Calu3 (cell line): ENCODE measurements around the gene CD8B2. TPM values are rescaled to one million over a fixed set of nuclear protein-coding genes. Genes with fewer than 3 reads are reported as not detected.
A peak's percentile ranks its signal among the peaks of the same experiment; 100 is the strongest.
"Not testable (repeated sequence)": the region's sequence is repeated elsewhere in the genome, so short reads cannot be mapped to it uniquely, and the experiment has no call there.

Source experiments
- BruUV-seq: library from RNA; stranded (reverse); fragments of 400-500 nt; replicated peaks from 2 replicates; lab custom pipeline; 2021; lab: Mats Ljungman, UMichigan
- CTCF ChIA-PET: fragments of 300-600 bp; sonication (Branson Sonifier 250); formaldehyde crosslinking; loops from one replicate; lab custom pipeline; 2022; ENCODE audit warnings: antibody characterized with exemption; lab: Charles Lee
- DNase-seq: peaks from one replicate; pipeline ENCODE4 v3.0.0; 2022
- H3K27ac Mint-ChIP-seq: one replicate; pipeline ENCODE4 v1.8.0; 2022; ENCODE audit warnings: mixed read lengths; ENCODE audit not compliant: unreplicated experiment
- H3K27me3 Mint-ChIP-seq: one replicate; pipeline ENCODE4 v1.8.0; 2022; ENCODE audit warnings: mixed read lengths; ENCODE audit not compliant: unreplicated experiment
- H3K36me3 Mint-ChIP-seq: one replicate; pipeline ENCODE4 v1.8.0; 2022; ENCODE audit warnings: mild to moderate bottlenecking, moderate library complexity, mixed read lengths; ENCODE audit not compliant: insufficient read depth, unreplicated experiment
- H3K4me1 Mint-ChIP-seq: one replicate; pipeline ENCODE4 v1.8.0; 2022; ENCODE audit warnings: mild to moderate bottlenecking, low read depth, mixed read lengths; ENCODE audit not compliant: unreplicated experiment
- H3K4me3 Mint-ChIP-seq: one replicate; pipeline ENCODE4 v1.8.0; 2022; ENCODE audit warnings: mild to moderate bottlenecking, low read depth, moderate library complexity, mixed read lengths; ENCODE audit not compliant: unreplicated experiment
- H3K9me3 Mint-ChIP-seq: one replicate; pipeline ENCODE4 v1.8.0; 2022; ENCODE audit warnings: low read depth, mixed read lengths; ENCODE audit not compliant: unreplicated experiment
- CTCF ChIP-seq: fragments of 200-600 bp; IDR thresholded peaks from one replicate; pipeline ENCODE4 v1.8.0; 2022; ENCODE audit warnings: antibody characterized with exemption; ENCODE audit not compliant: unreplicated experiment
- intact Hi-C: fragments of 100-400 bp; cut with micrococcal nuclease; formaldehyde crosslinking; loops from one replicate; pipeline ENCODE4 v1.10.0; 2022; ENCODE audit not compliant: unreplicated experiment
- total RNA-seq: library from RNA; stranded (reverse); gene quantifications from 2 replicates; pipeline ENCODE4 v1.2.3, GENCODE V29; 2022

CD8B2 gene
- total RNA-seq, 1 experiment from 2014 or later = not detected

GRCh38 chr2:106510791-106511190 lies 23.6 kb downstream of the CD8B2 start:
- DNase-seq, H3K9me3 Mint-ChIP-seq, intact Hi-C loops, H3K27me3 Mint-ChIP-seq, BruUV-seq, H3K36me3 Mint-ChIP-seq, H3K4me3 Mint-ChIP-seq, CTCF ChIA-PET, H3K27ac Mint-ChIP-seq: not testable (repeated sequence)
- peaks cover 16% of the 10 kb centered on the region for H3K4me1 Mint-ChIP-seq

GRCh38 chr2:106511476-106511901 lies 24.3 kb downstream of the CD8B2 start:
- CTCF ChIA-PET, BruUV-seq, H3K27me3 Mint-ChIP-seq, H3K9me3 Mint-ChIP-seq, H3K27ac Mint-ChIP-seq, H3K36me3 Mint-ChIP-seq, intact Hi-C loops: not testable (repeated sequence)
- peaks cover 16% of the 10 kb centered on the region for H3K4me1 Mint-ChIP-seq
- peak; percentile 69 for DNase-seq
- peak overlapping the region; percentile 32 for H3K4me3 Mint-ChIP-seq

GRCh38 chr2:106511934-106512333 lies 24.8 kb downstream of the CD8B2 start:
- CTCF ChIA-PET, H3K27ac Mint-ChIP-seq, H3K27me3 Mint-ChIP-seq: not testable (repeated sequence)

GRCh38 chr2:106513391-106513790 lies 26.2 kb downstream of the CD8B2 start:
- H3K36me3 Mint-ChIP-seq, intact Hi-C loops, H3K4me3 Mint-ChIP-seq, H3K27ac Mint-ChIP-seq, H3K9me3 Mint-ChIP-seq, H3K27me3 Mint-ChIP-seq, DNase-seq, BruUV-seq: not testable (repeated sequence)
- H3K4me1 Mint-ChIP-seq = peaks cover 16% of the 10 kb centered on the region
- CTCF ChIA-PET = interaction anchor here (0.7 kb wide), 1 partner anchor 143 kb away, joined by 6 read pairs; no protein-coding TSS in a partner anchor

More at GRCh38 chr2:106511934-106512333, 24.8 kb downstream of the CD8B2 start:
- intact Hi-C loops, H3K9me3 Mint-ChIP-seq, H3K36me3 Mint-ChIP-seq, DNase-seq, BruUV-seq: not testable (repeated sequence)
- Mint-ChIP-seq H3K4me1 (peaks cover 16% of the 10 kb centered on the region), H3K4me3 (peak overlapping the region; percentile 32)

GRCh38 chr2:106514827-106515226 lies 27.7 kb downstream of the CD8B2 start:
- H3K4me3 Mint-ChIP-seq, intact Hi-C loops, H3K36me3 Mint-ChIP-seq, BruUV-seq, CTCF ChIA-PET, H3K9me3 Mint-ChIP-seq: not testable (repeated sequence)
- DNase-seq = peak; percentile 4
- H3K27ac Mint-ChIP-seq = peak overlapping the region; percentile 33
- peaks cover 16% of the 10 kb centered on the region for H3K4me1 Mint-ChIP-seq
- peaks cover 16% of the 10 kb centered on the region for H3K27me3 Mint-ChIP-seq

GRCh38 chr2:106516436-106516835 lies 29.3 kb downstream of the CD8B2 start:
- CTCF ChIA-PET = no interaction called here
- Mint-ChIP-seq H3K4me1 (peaks cover 16% of the 10 kb centered on the region), H3K36me3 (no peaks in the 10 kb centered on the region), H3K27ac (no peak overlapping the region), H3K9me3 (no peaks in the 10 kb centered on the region), H3K27me3 (peaks cover 16% of the 10 kb centered on the region), H3K4me3 (no peak overlapping the region)
- DNase-seq = no peak
- intact Hi-C loops = no loop called here
- BruUV-seq = no TSS peak
- no peak for TF ChIP-seq CTCF

- no peak for TF ChIP-seq CTCF
- H3K36me3 Mint-ChIP-seq = no peaks in the 10 kb centered on the region
- intact Hi-C loops = no loop called here
- no TSS peak for BruUV-seq
- no peak overlapping the region for H3K4me3 Mint-ChIP-seq
- DNase-seq = no peak
- CTCF ChIA-PET = no interaction called here
- H3K27me3 Mint-ChIP-seq = peaks cover 16% of the 10 kb centered on the region
- no peaks in the 10 kb centered on the region for H3K9me3 Mint-ChIP-seq
- H3K4me1 Mint-ChIP-seq = peaks cover 13% of the 10 kb centered on the region
- H3K27ac Mint-ChIP-seq = no peak overlapping the region
Measured at GRCh38 chr2:106516864-106517263, 29.7 kb downstream of the CD8B2 start.
